ENCODE results near the gene MAPK4.

Gene MAPK4

DNA sequence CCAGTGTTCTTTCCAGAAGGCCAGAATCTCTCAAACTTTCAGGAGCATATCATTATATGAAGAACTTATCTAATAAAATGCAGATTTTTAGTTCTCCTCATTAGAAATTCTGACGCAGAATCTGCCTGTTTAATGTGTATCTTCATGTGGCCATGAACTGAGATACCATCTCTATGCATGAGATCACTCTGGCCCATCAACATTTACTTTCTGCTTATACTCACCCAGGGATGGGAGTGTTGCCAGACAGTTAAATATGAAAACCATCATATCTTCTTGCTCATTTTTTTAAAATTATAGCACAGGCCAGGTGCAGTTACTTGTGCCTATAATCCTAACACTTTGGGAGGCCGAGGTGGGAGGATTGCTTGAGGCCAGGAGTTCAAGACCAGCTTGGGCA is 60.4 kb downstream of the MAPK4 start:
- H3K79me2 ChIP-seq (ENCODE audit: low read length): no peaks in the 10 kb centered on the region
- H3K4me3 ChIP-seq (ENCODE audit: low read length): no peak overlapping the region
- no peak overlapping the region for H3K27ac ChIP-seq (ENCODE audit: low read length)
- peaks cover 60% of the 10 kb centered on the region for H3K27me3 ChIP-seq (ENCODE audit: low read depth, low read length)
- no peak overlapping the region for H3K4me2 ChIP-seq (ENCODE audit: low read length)
- H2AFZ ChIP-seq (ENCODE audit: low read depth, low read length): no peak overlapping the region
- H3K4me1 ChIP-seq (ENCODE audit: low read length): no peaks in the 10 kb centered on the region
- no peaks in the 10 kb centered on the region for H3K36me3 ChIP-seq (replicated peaks; ENCODE audit: low read depth, low read length)
- no peak overlapping the region for H3K9ac ChIP-seq (ENCODE audit: low read length)
- no peaks in the 10 kb centered on the region for H3K9me3 ChIP-seq (ENCODE audit: insufficient read depth, low read length)
- TF ChIP-seq, protein P1, sequence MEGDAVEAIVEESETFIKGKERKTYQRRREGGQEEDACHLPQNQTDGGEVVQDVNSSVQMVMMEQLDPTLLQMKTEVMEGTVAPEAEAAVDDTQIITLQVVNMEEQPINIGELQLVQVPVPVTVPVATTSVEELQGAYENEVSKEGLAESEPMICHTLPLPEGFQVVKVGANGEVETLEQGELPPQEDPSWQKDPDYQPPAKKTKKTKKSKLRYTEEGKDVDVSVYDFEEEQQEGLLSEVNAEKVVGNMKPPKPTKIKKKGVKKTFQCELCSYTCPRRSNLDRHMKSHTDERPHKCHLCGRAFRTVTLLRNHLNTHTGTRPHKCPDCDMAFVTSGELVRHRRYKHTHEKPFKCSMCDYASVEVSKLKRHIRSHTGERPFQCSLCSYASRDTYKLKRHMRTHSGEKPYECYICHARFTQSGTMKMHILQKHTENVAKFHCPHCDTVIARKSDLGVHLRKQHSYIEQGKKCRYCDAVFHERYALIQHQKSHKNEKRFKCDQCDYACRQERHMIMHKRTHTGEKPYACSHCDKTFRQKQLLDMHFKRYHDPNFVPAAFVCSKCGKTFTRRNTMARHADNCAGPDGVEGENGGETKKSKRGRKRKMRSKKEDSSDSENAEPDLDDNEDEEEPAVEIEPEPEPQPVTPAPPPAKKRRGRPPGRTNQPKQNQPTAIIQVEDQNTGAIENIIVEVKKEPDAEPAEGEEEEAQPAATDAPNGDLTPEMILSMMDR (IDR thresholded peaks at IDR 0.05; ENCODE audit: low read depth, low read length): no peak
- TF ChIP-seq EZH2phosphoT487 (IDR thresholded peaks at IDR 0.05; ENCODE audit: low read depth): no peak
- H4K20me1 ChIP-seq (ENCODE audit: insufficient read depth, low read length): no peaks in the 10 kb centered on the region

DNA sequence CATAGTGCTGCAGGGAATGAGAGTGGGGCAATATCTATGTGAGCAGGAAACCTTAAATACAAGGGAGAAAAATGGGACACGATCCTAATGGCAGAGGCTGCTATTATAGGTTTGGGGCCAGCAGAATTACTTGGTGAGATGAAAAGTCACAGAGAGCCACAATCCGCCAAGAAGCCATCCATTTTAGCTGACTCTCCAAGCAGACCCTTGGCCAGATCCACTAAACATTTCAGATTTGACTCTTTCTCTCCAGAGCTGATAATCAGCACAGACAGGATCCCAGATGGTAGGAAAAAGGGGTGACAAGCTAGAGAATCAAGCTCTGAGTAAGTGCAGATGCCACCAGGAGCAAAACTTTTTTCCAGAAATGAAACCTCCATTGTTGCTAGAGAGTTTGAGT is 61.5 kb downstream of the MAPK4 start:
- H3K4me3 ChIP-seq (ENCODE audit: low read length): no peak overlapping the region
- no peaks in the 10 kb centered on the region for H3K4me1 ChIP-seq (ENCODE audit: low read length)
- H3K36me3 ChIP-seq (replicated peaks; ENCODE audit: low read depth, low read length): no peaks in the 10 kb centered on the region
- H3K9me3 ChIP-seq (ENCODE audit: insufficient read depth, low read length): no peaks in the 10 kb centered on the region
- no peak for TF ChIP-seq EZH2phosphoT487 (IDR thresholded peaks at IDR 0.05; ENCODE audit: low read depth)
- TF ChIP-seq, protein P1 (IDR thresholded peaks at IDR 0.05; ENCODE audit: low read depth, low read length): no peak
- no peak overlapping the region for H2AFZ ChIP-seq (ENCODE audit: low read depth, low read length)
- no peaks in the 10 kb centered on the region for H4K20me1 ChIP-seq (ENCODE audit: insufficient read depth, low read length)
- H3K9ac ChIP-seq (ENCODE audit: low read length): no peak overlapping the region
- H3K4me2 ChIP-seq (ENCODE audit: low read length): no peak overlapping the region
- H3K79me2 ChIP-seq (ENCODE audit: low read length): no peaks in the 10 kb centered on the region
- peaks cover 51% of the 10 kb centered on the region for H3K27me3 ChIP-seq (ENCODE audit: low read depth, low read length)
- H3K27ac ChIP-seq (ENCODE audit: low read length): no peak overlapping the region

DNA sequence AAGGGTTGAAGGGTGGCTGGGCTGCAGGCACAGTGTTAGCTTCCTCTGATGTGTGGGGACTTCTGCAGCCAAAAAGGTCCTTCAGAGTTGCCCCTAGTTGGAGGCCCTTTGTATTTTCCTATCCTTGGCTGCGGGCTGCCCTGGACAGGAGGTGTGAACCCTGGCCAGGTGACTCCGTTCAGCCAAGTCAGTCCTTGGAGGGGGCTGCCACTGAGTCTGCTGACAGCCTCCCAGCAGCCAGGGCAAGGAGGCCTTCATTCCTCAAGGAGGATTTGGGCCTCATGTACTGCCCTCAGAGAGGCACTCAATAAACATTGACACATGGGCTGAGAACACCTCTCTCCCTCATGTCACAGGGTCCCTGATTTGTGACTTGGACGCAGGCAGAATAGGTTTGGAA is 62.4 kb downstream of the MAPK4 start:
- H3K27ac ChIP-seq (ENCODE audit: low read length): no peak overlapping the region
- no peak overlapping the region for H3K4me2 ChIP-seq (ENCODE audit: low read length)
- TF ChIP-seq EZH2phosphoT487 (IDR thresholded peaks at IDR 0.05; ENCODE audit: low read depth): no peak
- TF ChIP-seq, protein P1 (IDR thresholded peaks at IDR 0.05; ENCODE audit: low read depth, low read length): no peak
- no peaks in the 10 kb centered on the region for H3K36me3 ChIP-seq (replicated peaks; ENCODE audit: low read depth, low read length)
- H3K4me3 ChIP-seq (ENCODE audit: low read length): no peak overlapping the region
- H3K9me3 ChIP-seq (ENCODE audit: insufficient read depth, low read length): no peaks in the 10 kb centered on the region
- H4K20me1 ChIP-seq (ENCODE audit: insufficient read depth, low read length): no peaks in the 10 kb centered on the region
- H3K9ac ChIP-seq (ENCODE audit: low read length): no peak overlapping the region
- H3K79me2 ChIP-seq (ENCODE audit: low read length): no peaks in the 10 kb centered on the region
- no peak overlapping the region for H2AFZ ChIP-seq (ENCODE audit: low read depth, low read length)
- H3K4me1 ChIP-seq (ENCODE audit: low read length): no peaks in the 10 kb centered on the region
- peaks cover 41% of the 10 kb centered on the region for H3K27me3 ChIP-seq (ENCODE audit: low read depth, low read length)

DNA sequence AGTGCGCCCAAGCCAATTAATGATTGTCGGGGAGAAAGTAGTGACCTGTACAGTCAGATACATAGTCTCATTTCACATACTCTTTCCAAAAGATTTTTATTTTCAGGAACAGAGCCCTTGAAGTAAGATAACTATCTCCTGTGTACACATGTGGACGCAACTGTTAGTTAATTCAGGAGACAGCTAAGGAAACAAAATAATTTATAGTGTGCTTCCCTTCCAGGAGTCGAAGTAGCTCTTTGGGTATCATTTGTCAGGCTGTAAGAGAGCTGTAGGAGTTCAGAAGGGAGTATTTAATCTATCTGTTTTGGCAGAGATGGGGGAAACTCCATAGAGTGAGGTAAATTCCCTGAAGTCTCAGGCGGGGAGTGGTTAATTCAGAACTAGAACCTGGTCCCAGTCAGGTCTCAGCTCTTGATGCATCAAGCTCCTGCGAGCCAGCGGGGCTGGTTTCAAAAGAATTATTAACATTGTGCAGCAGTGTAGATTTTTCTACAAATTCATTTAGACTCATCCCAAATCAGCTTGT is 63.0 kb downstream of the MAPK4 start:
- Histone ChIP-seq H2AFZ (ENCODE audit: low read depth, low read length) (no peak overlapping the region), H3K27me3 (ENCODE audit: low read depth, low read length) (peaks cover 35% of the 10 kb centered on the region), H3K9ac (ENCODE audit: low read length) (no peak overlapping the region), H3K4me1 (ENCODE audit: low read length) (no peaks in the 10 kb centered on the region), H3K27ac (ENCODE audit: low read length) (no peak overlapping the region), H3K36me3 (replicated peaks; ENCODE audit: low read depth, low read length) (no peaks in the 10 kb centered on the region), H4K20me1 (ENCODE audit: insufficient read depth, low read length) (no peaks in the 10 kb centered on the region), H3K4me3 (ENCODE audit: low read length) (no peak overlapping the region), H3K79me2 (ENCODE audit: low read length) (no peaks in the 10 kb centered on the region), H3K4me2 (ENCODE audit: low read length) (no peak overlapping the region), H3K9me3 (ENCODE audit: insufficient read depth, low read length) (no peaks in the 10 kb centered on the region)
- TF ChIP-seq, protein P1 (IDR thresholded peaks at IDR 0.05; ENCODE audit: low read depth, low read length): no peak
- TF ChIP-seq EZH2phosphoT487 (IDR thresholded peaks at IDR 0.05; ENCODE audit: low read depth): no peak

Data from OCI-LY3 (cell line).